NCI-H2107 treated with DMSO at 0.1 percent for 48 hours (cell line): Measurements from ENCODE around the gene IL25.
"Not testable (repeated sequence)": the region's sequence is repeated elsewhere in the genome, so short reads cannot be mapped to it uniquely, and the experiment has no call there.

Experiments
- DNase-seq: peaks from one replicate; lab custom pipeline; 2025; ENCODE audit not compliant: unreplicated experiment; lab: John Stamatoyannopoulos, UW

Gene IL25

GRCh38 chr14:23371865-23372264 lies 744 bp upstream of the IL25 start:
- no peak for DNase-seq

GRCh38 chr14:23373041-23373440 lies 432 bp downstream of the IL25 start:
- no peak for DNase-seq

DNA sequence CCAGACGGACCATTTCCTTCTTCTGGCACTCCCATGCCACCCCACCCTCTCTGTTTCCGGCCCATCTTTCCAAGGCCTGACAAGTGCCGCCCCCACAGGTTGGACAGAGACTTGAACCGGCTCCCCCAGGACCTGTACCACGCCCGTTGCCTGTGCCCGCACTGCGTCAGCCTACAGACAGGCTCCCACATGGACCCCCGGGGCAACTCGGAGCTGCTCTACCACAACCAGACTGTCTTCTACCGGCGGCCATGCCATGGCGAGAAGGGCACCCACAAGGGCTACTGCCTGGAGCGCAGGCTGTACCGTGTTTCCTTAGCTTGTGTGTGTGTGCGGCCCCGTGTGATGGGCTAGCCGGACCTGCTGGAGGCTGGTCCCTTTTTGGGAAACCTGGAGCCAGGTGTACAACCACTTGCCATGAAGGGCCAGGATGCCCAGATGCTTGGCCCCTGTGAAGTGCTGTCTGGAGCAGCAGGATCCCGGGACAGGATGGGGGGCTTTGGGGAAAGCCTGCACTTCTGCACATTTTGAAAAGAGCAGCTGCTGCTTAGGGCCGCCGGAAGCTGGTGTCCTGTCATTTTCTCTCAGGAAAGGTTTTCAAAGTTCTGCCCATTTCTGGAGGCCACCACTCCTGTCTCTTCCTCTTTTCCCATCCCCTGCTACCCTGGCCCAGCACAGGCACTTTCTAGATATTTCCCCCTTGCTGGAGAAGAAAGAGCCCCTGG lies 3.1 kb downstream of the IL25 start:
- DNase-seq, result no peak

DNA sequence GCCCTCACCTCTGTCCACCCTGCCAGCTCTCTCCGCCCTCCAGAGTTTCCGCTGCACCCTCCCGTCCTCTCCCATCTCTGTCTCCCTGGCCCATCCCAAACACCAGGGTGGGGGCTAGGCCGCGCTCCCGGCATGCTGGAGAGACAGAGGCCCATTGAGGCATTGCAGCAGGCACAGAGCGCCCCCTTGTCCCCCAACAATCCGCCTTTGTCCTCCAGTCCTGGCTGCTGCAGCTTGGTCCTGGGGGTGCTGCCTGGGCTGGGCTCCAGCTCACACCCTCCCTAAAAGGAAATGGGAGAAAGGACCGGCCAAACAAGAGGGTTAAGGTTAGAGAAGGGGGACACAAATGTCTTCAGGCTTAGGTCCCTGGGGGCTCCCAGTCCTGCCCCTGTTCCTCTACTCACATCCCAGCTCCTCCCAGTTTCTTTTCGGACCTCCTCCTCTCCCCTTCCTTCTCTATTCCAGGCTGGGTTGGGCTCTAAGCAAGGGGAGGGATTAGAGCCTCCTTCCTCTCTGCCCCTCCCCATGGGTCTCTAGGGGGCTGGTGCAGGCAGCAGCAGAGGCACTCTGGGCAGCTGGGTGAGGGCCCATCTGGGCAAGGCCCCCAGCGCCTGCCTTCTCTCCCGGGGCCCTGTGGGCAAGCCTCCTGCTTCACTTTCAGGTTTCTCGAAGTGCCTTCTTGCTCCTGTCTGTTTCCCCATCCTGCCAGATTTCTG lies 4.0 kb downstream of the IL25 start, which contains the start of gene CMTM5:
Gene CMTM5 (plus strand): TSS at position 565 of the 716 bp plus-strand sequence. CDS start 206 bp downstream, outside the sequence.
- DNase-seq, result no peak

GRCh38 chr14:23377198-23377550 lies 4.6 kb downstream of the IL25 start:
- DNase-seq, result no peak

GRCh38 chr14:23377573-23378563 lies 5.3 kb downstream of the IL25 start:
- DNase-seq, result no peak

DNA sequence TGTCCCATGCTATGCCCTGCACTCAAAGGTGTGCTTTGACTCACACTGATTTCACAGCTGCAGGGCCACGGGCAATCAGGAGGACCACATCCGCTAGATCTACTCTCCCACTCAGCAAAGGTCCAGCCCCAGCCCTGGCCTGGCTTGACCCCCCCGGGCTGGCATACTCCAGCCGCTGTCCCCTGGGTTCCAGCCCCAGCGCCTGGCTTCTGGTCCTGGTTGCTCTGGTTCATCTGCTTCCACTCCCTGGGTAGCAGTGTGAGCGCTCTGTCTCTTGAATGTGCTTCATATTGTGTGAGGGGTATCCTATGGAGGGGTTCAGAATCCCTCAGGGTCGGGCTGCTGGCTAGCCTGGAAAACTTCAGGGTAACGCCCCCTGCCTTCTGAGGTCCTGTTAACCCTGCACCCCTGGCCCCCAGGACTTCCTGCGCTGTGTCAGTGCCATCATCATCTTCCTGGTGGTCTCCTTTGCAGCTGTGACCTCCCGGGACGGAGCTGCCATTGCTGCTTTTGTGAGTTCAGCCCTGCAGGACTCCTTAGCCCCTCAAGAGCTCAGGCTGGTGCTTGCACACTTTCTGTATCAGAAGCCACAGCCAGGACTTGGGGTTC lies 6.1 kb downstream of the IL25 start:
- no peak for DNase-seq

- peak; percentile 86 for DNase-seq
These were observed 7.0 kb downstream of the IL25 start for GRCh38 chr14:23379366-23380196.

GRCh38 chr14:23380197-23380914 lies 7.7 kb downstream of the IL25 start:
- no peak for DNase-seq

DNA sequence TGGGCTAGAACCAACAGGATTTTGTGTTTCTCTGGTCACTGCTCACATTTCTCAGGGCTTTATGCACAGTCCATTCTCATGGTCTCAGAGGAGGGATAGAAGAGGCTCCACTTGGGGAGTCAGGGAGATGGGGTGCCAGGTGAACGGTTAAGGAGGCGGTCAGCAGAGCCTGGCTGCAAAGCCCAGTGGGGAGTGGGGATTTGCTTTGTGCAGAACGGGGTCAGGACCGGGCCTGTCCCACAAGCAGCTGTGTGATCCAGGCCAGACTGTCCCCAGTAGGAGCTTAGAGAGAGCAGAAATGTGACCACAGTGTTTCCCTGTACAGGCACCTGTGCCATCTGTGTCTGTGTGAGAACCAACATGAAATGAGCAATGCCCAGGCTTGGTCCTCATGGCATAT lies 8.4 kb downstream of the IL25 start:
- no peak for DNase-seq

GRCh38 chr14:23381871-23382270 lies 9.3 kb downstream of the IL25 start:
- peak; percentile 66 for DNase-seq

- DNase-seq, result no peak
These were observed 9.7 kb downstream of the IL25 start for GRCh38 chr14:23382276-23382675.

- DNase-seq, result no peak
These were observed 10.3 kb downstream of the IL25 start for GRCh38 chr14:23382731-23383440.

- no peak for DNase-seq
These were observed 11.9 kb downstream of the IL25 start for GRCh38 chr14:23384364-23385080.

- no peak for DNase-seq
These were observed 12.6 kb downstream of the IL25 start for GRCh38 chr14:23385244-23385641.

DNA sequence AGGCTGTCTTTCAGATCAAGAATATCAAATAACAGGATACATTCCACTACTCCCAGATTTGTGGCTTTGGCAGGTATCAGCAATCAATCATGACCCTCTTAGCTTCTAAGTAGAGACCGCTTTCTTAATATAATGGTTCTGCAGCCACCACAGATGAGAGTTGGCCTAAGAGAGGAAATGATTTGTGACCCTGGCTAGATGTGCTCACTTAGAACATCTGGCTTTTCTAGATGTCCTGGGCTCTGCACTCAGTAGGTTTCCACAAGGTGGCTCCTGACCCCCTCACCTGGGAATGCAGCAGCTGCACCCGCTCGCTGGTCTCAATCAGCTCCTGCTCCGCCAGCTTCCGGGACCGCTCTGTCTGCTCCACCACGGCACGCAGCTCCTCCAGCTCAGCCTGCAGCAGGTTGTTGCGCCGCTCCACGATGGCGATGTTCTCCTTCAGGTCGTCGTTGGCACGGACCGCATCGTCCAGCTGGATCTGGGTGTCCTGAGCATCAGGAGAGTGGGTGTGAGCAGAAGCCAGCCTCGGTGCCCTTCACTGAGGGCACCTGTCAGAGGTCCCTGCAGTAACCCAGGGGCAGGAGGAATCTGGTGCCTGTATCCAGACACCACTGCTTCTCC lies 13.1 kb downstream of the IL25 start:
- DNase-seq, result no peak

DNA sequence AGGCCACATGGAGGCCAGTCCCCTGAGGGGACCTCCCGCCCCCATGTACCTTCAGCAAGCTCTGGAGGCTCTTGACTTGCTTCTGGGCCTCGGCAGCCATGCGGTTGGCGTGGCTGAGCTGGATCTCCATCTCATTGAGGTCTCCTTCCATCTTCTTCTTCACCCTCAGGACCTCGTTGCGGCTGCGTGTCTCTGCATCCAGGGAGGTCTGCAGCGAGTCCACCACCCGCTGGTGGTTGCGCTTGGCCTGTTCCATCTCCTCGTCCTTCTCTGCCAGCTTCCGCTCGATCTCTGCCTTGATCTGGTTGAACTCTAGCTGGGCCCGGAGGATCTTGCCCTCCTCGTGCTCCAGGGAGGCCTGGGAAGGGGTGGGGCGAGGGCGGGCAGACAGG lies 13.7 kb downstream of the IL25 start:
- DNase-seq, result not testable (repeated sequence)

GRCh38 chr14:23386999-23387398 lies 14.4 kb downstream of the IL25 start:
- DNase-seq, result no peak
